ENCODE data around the gene SLC13A3.

The SLC13A3 gene

GRCh38 chr20:46663531-46663930 lies 12.3 kb upstream of the SLC13A3 start:
- DNase-seq (ENCODE audit: low read depth): no peak
- TF ChIP-seq POLR2A (IDR thresholded peaks at IDR 0.05; ENCODE audit: extremely low read depth, insufficient read length) (no peak), CTCF (IDR thresholded peaks at IDR 0.05; ENCODE audit: low read depth, low read length) (no peak), MYC (IDR thresholded peaks at IDR 0.05; ENCODE audit: low read depth, low read length) (no peak), MAX (IDR thresholded peaks at IDR 0.05; ENCODE audit: low read depth, low read length) (no peak)
- no peak overlapping the region for H3K4me3 ChIP-seq (ENCODE audit: low read depth, low read length)

GRCh38 chr20:46661659-46662058 lies 10.4 kb upstream of the SLC13A3 start:
- H3K4me3 ChIP-seq (ENCODE audit: low read depth, low read length): no peak overlapping the region
- TF ChIP-seq POLR2A (IDR thresholded peaks at IDR 0.05; ENCODE audit: extremely low read depth, insufficient read length) (no peak), MAX (IDR thresholded peaks at IDR 0.05; ENCODE audit: low read depth, low read length) (no peak), MYC (IDR thresholded peaks at IDR 0.05; ENCODE audit: low read depth, low read length) (no peak), CTCF (IDR thresholded peaks at IDR 0.05; ENCODE audit: low read depth, low read length) (no peak)
- DNase-seq (ENCODE audit: low read depth): no peak

- TF ChIP-seq MAX (IDR thresholded peaks at IDR 0.05; ENCODE audit: low read depth, low read length) (no peak), POLR2A (IDR thresholded peaks at IDR 0.05; ENCODE audit: extremely low read depth, insufficient read length) (no peak), CTCF (IDR thresholded peaks at IDR 0.05; ENCODE audit: low read depth, low read length) (no peak)
- no peak for DNase-seq (ENCODE audit: low read depth)
- no peak overlapping the region for H3K4me3 ChIP-seq (ENCODE audit: low read depth, low read length)
These were observed 9.2 kb upstream of the SLC13A3 start for GRCh38 chr20:46660487-46660886.

- no peak for DNase-seq (ENCODE audit: low read depth)
- no peak overlapping the region for H3K4me3 ChIP-seq (ENCODE audit: low read depth, low read length)
- TF ChIP-seq MYC (IDR thresholded peaks at IDR 0.05; ENCODE audit: low read depth, low read length) (no peak), CTCF (IDR thresholded peaks at IDR 0.05; ENCODE audit: low read depth, low read length) (no peak), MAX (IDR thresholded peaks at IDR 0.05; ENCODE audit: low read depth, low read length) (no peak), POLR2A (IDR thresholded peaks at IDR 0.05; ENCODE audit: extremely low read depth, insufficient read length) (no peak)
These were observed 6.4 kb upstream of the SLC13A3 start for GRCh38 chr20:46657618-46658017.

GRCh38 chr20:46657137-46657536 lies 5.9 kb upstream of the SLC13A3 start:
- TF ChIP-seq MAX (IDR thresholded peaks at IDR 0.05; ENCODE audit: low read depth, low read length) (no peak), MYC (IDR thresholded peaks at IDR 0.05; ENCODE audit: low read depth, low read length) (no peak), CTCF (IDR thresholded peaks at IDR 0.05; ENCODE audit: low read depth, low read length) (no peak), POLR2A (IDR thresholded peaks at IDR 0.05; ENCODE audit: extremely low read depth, insufficient read length) (no peak)
- no peak for DNase-seq (ENCODE audit: low read depth)
- H3K4me3 ChIP-seq (ENCODE audit: low read depth, low read length): no peak overlapping the region

GRCh38 chr20:46652699-46653098 lies 1.4 kb upstream of the SLC13A3 start:
- no peak for DNase-seq (ENCODE audit: low read depth)
- TF ChIP-seq CTCF (IDR thresholded peaks at IDR 0.05; ENCODE audit: low read depth, low read length) (no peak), POLR2A (IDR thresholded peaks at IDR 0.05; ENCODE audit: extremely low read depth, insufficient read length) (no peak), MAX (IDR thresholded peaks at IDR 0.05; ENCODE audit: low read depth, low read length) (no peak), MYC (IDR thresholded peaks at IDR 0.05; ENCODE audit: low read depth, low read length) (no peak)
- H3K4me3 ChIP-seq (ENCODE audit: low read depth, low read length): no peak overlapping the region

Measured in NB4 (cell line).